Measurements from ENCODE around the gene TRAPPC3. TPM values are rescaled to one million over a fixed set of nuclear protein-coding genes. Genes with fewer than 3 reads are reported as not detected.

The TRAPPC3 gene
- total RNA-seq, 2 experiments from 2014 or later = 57.5 to 59.3 TPM

- H3K4me1 Mint-ChIP-seq = peaks cover 14% of the 10 kb centered on the region
- POLR2A ChIA-PET = no interaction called here
- no peak overlapping the region for H3K4me3 Mint-ChIP-seq
- peaks cover 25% of the 10 kb centered on the region for H3K27me3 Mint-ChIP-seq
- no peak overlapping the region for H3K27ac Mint-ChIP-seq
- H3K36me3 Mint-ChIP-seq (ENCODE audit: low read depth) = no peaks in the 10 kb centered on the region
- CTCF ChIA-PET = interaction anchor here (1.4 to 1.9 kb wide), 3 partner anchors 12 to 21 kb away, joined by 3 to 6 read pairs (median 5); partner anchors contain the start of gene TRAPPC3
- DNase-seq = no peak
- H3K9me3 Mint-ChIP-seq = no peaks in the 10 kb centered on the region
Observed at GRCh38 chr1:36128126-36128904, 21.0 kb downstream of the TRAPPC3 start.

GRCh38 chr1:36126797-36127500 is 22.3 kb downstream of the TRAPPC3 start:
- CTCF ChIA-PET = interaction anchor here (0.5 kb wide), 1 partner anchor 399 kb away, joined by 3 read pairs; no protein-coding TSS in a partner anchor
- no peaks in the 10 kb centered on the region for H3K9me3 Mint-ChIP-seq
- no peak for DNase-seq
- peaks cover 39% of the 10 kb centered on the region for H3K27me3 Mint-ChIP-seq
- no peak overlapping the region for H3K27ac Mint-ChIP-seq
- H3K4me1 Mint-ChIP-seq = peaks cover 21% of the 10 kb centered on the region
- POLR2A ChIA-PET = no interaction called here
- no peaks in the 10 kb centered on the region for H3K36me3 Mint-ChIP-seq (ENCODE audit: low read depth)
- no peak overlapping the region for H3K4me3 Mint-ChIP-seq

- peaks cover 21% of the 10 kb centered on the region for H3K4me1 Mint-ChIP-seq
- no peak overlapping the region for H3K4me3 Mint-ChIP-seq
- POLR2A ChIA-PET = no interaction called here
Observed at GRCh38 chr1:36126005-36126716, 23.1 kb downstream of the TRAPPC3 start.

GRCh38 chr1:36125129-36125991 is 23.9 kb downstream of the TRAPPC3 start, which contains the start of gene COL8A2:
COL8A2 (minus strand) TSS chr1:36125222; CDS start chr1:36100242, 24,980 bp downstream.
- H3K9me3 Mint-ChIP-seq = no peaks in the 10 kb centered on the region
- H3K36me3 Mint-ChIP-seq (ENCODE audit: low read depth) = no peaks in the 10 kb centered on the region
- peak within 1 kb of the TSS; percentile 36 for H3K27ac Mint-ChIP-seq
- CTCF ChIA-PET = no interaction called here
- H3K4me1 Mint-ChIP-seq = peaks cover 21% of the 10 kb centered on the region
- H3K27me3 Mint-ChIP-seq = peaks cover 40% of the 10 kb centered on the region
- POLR2A ChIA-PET = no interaction called here
- peak within 1 kb of the TSS; percentile 19 for H3K4me3 Mint-ChIP-seq
- no peak for DNase-seq

More at GRCh38 chr1:36126005-36126716, 23.1 kb downstream of the TRAPPC3 start:
- H3K27ac Mint-ChIP-seq = peak overlapping the region; percentile 2
- H3K36me3 Mint-ChIP-seq (ENCODE audit: low read depth) = no peaks in the 10 kb centered on the region
- no peaks in the 10 kb centered on the region for H3K9me3 Mint-ChIP-seq
- peaks cover 40% of the 10 kb centered on the region for H3K27me3 Mint-ChIP-seq
- CTCF ChIA-PET = no interaction called here
- no peak for DNase-seq

GRCh38 chr1:36124404-36125128 is 24.7 kb downstream of the TRAPPC3 start:
- peak overlapping the region; percentile 19 for H3K4me3 Mint-ChIP-seq
- POLR2A ChIA-PET = no interaction called here

GRCh38 chr1:36123356-36123755 is 25.9 kb downstream of the TRAPPC3 start:
- DNase-seq = no peak
- H3K4me3 Mint-ChIP-seq = no peak overlapping the region
- H3K27ac Mint-ChIP-seq = no peak overlapping the region
- CTCF ChIA-PET = interaction anchor here (0.5 to 0.6 kb wide), 2 partner anchors 15 to 242 kb away, joined by 3 to 4 read pairs; no protein-coding TSS in a partner anchor
- no peaks in the 10 kb centered on the region for H3K9me3 Mint-ChIP-seq
- H3K4me1 Mint-ChIP-seq = peaks cover 21% of the 10 kb centered on the region
- no peaks in the 10 kb centered on the region for H3K36me3 Mint-ChIP-seq (ENCODE audit: low read depth)
- peaks cover 40% of the 10 kb centered on the region for H3K27me3 Mint-ChIP-seq
- POLR2A ChIA-PET = no interaction called here

More at GRCh38 chr1:36124404-36125128, 24.7 kb downstream of the TRAPPC3 start:
- Mint-ChIP-seq H3K27me3 (peaks cover 40% of the 10 kb centered on the region), H3K36me3 (ENCODE audit: low read depth) (no peaks in the 10 kb centered on the region), H3K27ac (no peak overlapping the region), H3K4me1 (peaks cover 21% of the 10 kb centered on the region), H3K9me3 (no peaks in the 10 kb centered on the region)
- CTCF ChIA-PET = no interaction called here
- DNase-seq = no peak

- H3K4me3 Mint-ChIP-seq = no peak overlapping the region
- H3K36me3 Mint-ChIP-seq (ENCODE audit: low read depth) = no peaks in the 10 kb centered on the region
- ChIA-PET CTCF (interaction anchor here (1.5 kb wide), 1 partner anchor 16 kb away, joined by 3 read pairs; no protein-coding TSS in a partner anchor), POLR2A (no interaction called here)
- no peaks in the 10 kb centered on the region for H3K9me3 Mint-ChIP-seq
- no peak overlapping the region for H3K27ac Mint-ChIP-seq
- H3K27me3 Mint-ChIP-seq = peaks cover 40% of the 10 kb centered on the region
- DNase-seq = no peak
- peaks cover 21% of the 10 kb centered on the region for H3K4me1 Mint-ChIP-seq
Observed at GRCh38 chr1:36122062-36123030, 26.9 kb downstream of the TRAPPC3 start.

GRCh38 chr1:36119456-36119855 is 29.8 kb downstream of the TRAPPC3 start:
- Mint-ChIP-seq H3K4me3 (no peak overlapping the region), H3K4me1 (peaks cover 13% of the 10 kb centered on the region), H3K27me3 (peaks cover 28% of the 10 kb centered on the region), H3K9me3 (no peaks in the 10 kb centered on the region), H3K27ac (no peak overlapping the region), H3K36me3 (ENCODE audit: low read depth) (no peaks in the 10 kb centered on the region)
- ChIA-PET CTCF (interaction anchor here (1.3 to 3.2 kb wide), 3 partner anchors 15 to 90 kb away, joined by 3 to 12 read pairs (median 7); partner anchors contain the start of gene TRAPPC3), POLR2A (interaction anchor here (0.6 kb wide), 1 partner anchor 24 kb away, joined by 6 read pairs; no protein-coding TSS in a partner anchor)
- DNase-seq = no peak

- Mint-ChIP-seq H3K27ac (no peak overlapping the region), H3K9me3 (no peaks in the 10 kb centered on the region), H3K4me3 (no peak overlapping the region), H3K27me3 (peaks cover 20% of the 10 kb centered on the region), H3K4me1 (peaks cover 10% of the 10 kb centered on the region), H3K36me3 (ENCODE audit: low read depth) (no peaks in the 10 kb centered on the region)
- POLR2A ChIA-PET = interaction anchor here (0.6 kb wide), 1 partner anchor 23 kb away, joined by 6 read pairs; no protein-coding TSS in a partner anchor
- CTCF ChIA-PET = interaction anchor here (0.6 to 3.2 kb wide), 7 partner anchors 15 to 386 kb away, joined by 3 to 12 read pairs (median 4); partner anchors contain the start of gene TRAPPC3
- DNase-seq = no peak
Observed at GRCh38 chr1:36118447-36119204, 30.7 kb downstream of the TRAPPC3 start.

GRCh38 chr1:36116901-36117300 is 32.4 kb downstream of the TRAPPC3 start:
- H3K27me3 Mint-ChIP-seq = peaks cover 2% of the 10 kb centered on the region
- ChIA-PET POLR2A (no interaction called here), CTCF (interaction anchor here (0.6 to 3.2 kb wide), 6 partner anchors 13 to 32 kb away, joined by 3 to 12 read pairs (median 4); no protein-coding TSS in a partner anchor)
- no peak overlapping the region for H3K4me3 Mint-ChIP-seq
- H3K9me3 Mint-ChIP-seq = no peaks in the 10 kb centered on the region
- DNase-seq = no peak
- H3K4me1 Mint-ChIP-seq = no peaks in the 10 kb centered on the region
- no peaks in the 10 kb centered on the region for H3K36me3 Mint-ChIP-seq (ENCODE audit: low read depth)
- H3K27ac Mint-ChIP-seq = no peak overlapping the region
